ENCODE results near the gene ABO. TPM values are rescaled to one million over a fixed set of nuclear protein-coding genes. Genes with fewer than 3 reads are reported as not detected.
"Not testable (repeated sequence)": the region's sequence is repeated elsewhere in the genome, so short reads cannot be mapped to it uniquely, and the experiment has no call there.

ABO gene
- total RNA-seq, 1 experiment from 2014 or later = not detected

DNA sequence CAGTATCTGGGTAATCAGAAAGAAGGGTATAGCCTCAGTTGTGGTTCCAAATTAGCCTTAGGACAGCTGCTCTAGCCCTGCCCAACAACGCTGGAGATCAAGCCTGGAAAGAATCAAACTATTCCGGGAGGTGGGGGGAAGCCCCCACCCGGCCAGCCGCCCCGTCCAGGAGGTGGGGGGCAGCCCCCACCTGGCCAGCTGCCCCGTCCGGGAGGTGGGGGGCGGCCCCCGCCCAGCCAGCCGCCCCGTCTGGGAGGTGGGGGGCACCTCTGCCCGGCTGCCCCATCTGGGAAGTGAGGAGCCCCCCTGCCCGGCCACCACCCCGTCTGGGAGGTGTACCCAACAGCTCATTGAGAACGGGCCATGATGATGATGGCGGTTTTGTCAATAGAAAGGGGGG lies 25.0 kb upstream of the ABO start:
- in situ Hi-C loops (cut with HindIII; ENCODE audit: low sequenced_read_pairs); DNase-seq (ENCODE audit: low spot score): not testable (repeated sequence)

DNA sequence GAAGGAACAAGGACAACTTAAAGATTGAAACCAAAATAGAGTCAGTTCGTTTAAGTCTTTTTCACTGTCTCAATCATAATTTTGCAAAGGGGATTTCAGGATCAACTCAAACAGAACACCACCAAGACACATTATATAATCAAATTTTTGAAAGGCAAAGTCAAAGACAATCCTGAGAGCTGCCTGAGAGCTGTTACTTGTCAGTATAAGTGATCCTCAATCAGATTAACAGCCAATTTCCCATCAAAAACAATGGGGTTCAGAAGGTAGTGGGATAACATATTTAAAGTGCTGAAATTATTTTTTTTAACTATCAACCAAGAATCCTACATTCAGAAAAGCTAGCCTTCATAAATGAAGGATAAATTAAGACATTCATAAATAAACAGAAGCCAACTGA lies 19.3 kb upstream of the ABO start:
- DNase-seq (ENCODE audit: low spot score) = no peak
- in situ Hi-C loops (cut with HindIII; ENCODE audit: low sequenced_read_pairs) = no loop called here

DNA sequence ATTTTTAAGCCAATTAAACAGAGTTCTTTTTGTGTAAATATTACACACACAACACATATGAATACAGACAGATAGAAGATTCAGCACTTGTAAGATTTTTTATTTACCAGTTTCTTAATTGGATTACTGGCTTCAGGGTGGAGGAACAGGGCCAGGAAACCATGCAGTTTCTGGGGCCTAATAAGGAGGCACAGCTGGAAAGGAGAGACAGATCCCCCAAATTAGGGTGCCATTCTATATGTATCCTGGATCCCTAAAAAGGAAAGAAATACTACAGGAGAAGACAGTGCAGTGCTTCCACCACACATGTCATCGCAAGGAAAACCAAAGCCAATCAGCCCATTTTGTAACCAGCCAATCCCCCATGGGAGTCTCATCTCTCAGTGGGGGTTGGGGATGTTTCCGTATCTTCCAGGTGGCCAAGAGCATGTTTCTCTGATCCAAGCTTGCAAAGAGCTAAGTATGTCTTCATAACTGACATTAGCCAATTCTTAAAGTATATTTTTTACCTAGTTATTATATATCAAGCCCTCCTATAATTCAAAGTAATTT lies 15.8 kb upstream of the ABO start:
- DNase-seq (ENCODE audit: low spot score) = no peak
- in situ Hi-C loops (cut with HindIII; ENCODE audit: low sequenced_read_pairs) = no loop called here

DNA sequence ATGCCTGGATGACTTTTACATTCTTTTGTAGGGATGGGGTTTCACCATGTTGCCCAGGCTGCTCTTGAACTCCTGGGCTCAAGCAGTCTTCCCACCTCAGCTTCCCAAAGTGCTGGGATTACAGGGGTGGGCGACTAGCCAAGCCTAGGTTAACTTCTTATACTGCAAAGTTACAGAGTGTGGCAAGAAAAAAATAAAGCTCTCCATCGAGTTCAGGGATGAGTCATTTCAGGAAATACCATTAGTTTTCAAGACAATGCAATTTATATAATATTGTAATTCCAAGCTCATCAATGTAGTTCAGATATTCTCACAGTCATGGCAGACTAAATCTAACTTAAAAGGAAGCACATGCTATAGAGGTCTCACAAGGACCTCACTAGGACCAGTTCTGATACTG lies 11.5 kb upstream of the ABO start:
- in situ Hi-C loops (cut with HindIII; ENCODE audit: low sequenced_read_pairs) = no loop called here
- DNase-seq (ENCODE audit: low spot score) = no peak

DNA sequence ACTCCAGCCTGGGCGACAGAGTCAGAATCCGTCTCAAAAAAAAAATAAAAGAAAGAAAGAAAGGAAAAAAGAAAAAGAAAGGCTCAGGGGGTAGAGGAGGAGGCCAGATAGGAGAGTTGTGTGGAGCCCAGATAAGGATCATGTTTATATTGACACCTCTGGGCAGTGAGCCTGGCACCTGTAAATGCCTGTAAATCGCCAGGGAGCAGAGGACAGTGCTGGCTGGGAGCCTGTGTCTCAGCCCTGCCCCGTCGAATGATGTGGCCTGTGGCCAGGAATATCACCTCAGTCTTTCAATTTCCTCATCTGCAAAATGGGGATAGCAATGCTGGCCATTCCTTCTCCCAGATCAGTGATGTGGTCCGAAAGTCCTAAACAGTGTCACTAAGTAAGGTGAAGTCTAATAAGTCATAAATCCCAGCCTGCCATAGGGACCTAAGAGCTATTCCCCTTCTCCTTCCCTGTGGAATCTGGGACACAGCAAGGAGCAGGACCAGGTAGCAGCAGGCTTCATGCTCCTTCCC lies 10.3 kb upstream of the ABO start:
- in situ Hi-C loops (cut with HindIII; ENCODE audit: low sequenced_read_pairs) = no loop called here
- DNase-seq (ENCODE audit: low spot score) = no peak

DNA sequence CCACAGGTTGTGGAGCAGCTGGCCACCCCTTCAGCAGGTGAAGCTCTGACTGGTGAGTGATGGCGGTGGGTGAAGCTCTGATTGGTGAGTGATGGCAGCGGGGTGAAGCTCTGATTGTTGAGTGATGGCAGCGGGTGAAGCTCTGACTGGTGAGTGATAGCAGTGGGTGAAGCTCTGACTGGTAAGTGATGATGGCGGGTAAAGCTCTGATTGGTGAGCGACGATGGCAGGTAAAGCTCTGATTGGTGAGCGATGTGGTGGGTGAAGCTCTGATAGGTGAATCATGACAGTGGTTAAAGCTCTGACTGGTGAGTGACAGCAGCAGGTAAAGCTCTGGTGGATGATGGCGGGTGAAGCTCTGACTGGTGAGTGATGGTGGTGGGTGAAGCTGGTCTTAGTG lies 9.4 kb upstream of the ABO start:
- no peak for DNase-seq (ENCODE audit: low spot score)
- in situ Hi-C loops (cut with HindIII; ENCODE audit: low sequenced_read_pairs) = no loop called here

DNA sequence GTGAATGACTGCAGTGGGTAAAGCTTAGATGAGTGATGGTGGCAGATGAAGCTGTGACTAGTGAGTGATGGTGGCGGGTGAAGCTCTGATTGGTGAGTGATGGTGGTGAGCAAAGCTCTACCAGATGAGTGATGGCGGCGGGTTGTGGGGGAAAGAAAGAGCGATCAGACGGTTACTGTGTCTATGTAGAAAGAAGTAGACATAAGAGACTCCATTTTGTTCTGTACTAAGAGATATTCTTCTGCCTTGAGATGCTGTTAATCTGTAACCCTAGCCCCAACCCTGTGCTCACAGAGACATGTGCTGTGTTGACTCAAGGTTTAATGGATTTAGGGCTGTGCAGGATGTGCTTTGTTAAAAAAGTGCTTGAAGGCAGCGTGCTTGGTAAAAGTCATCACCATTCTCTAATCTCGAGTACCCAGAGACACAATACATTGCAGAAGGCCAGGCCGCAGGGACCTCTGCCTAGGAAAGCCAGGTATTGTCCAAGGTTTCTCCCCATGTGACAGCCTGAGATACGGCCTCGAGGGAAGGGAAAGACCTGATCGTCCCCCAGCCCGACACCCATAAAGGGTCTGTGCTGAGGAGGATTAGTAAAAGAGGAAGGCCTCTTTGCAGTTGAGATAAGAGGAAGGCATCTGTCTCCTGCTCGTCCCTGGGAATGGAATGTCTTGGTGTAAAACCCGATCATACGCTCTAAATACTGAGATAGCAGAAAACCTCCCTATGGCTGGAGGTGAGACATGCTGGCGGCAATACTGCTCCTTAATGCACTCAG lies 8.4 kb upstream of the ABO start:
- not testable (repeated sequence) for DNase-seq (ENCODE audit: low spot score)

DNA sequence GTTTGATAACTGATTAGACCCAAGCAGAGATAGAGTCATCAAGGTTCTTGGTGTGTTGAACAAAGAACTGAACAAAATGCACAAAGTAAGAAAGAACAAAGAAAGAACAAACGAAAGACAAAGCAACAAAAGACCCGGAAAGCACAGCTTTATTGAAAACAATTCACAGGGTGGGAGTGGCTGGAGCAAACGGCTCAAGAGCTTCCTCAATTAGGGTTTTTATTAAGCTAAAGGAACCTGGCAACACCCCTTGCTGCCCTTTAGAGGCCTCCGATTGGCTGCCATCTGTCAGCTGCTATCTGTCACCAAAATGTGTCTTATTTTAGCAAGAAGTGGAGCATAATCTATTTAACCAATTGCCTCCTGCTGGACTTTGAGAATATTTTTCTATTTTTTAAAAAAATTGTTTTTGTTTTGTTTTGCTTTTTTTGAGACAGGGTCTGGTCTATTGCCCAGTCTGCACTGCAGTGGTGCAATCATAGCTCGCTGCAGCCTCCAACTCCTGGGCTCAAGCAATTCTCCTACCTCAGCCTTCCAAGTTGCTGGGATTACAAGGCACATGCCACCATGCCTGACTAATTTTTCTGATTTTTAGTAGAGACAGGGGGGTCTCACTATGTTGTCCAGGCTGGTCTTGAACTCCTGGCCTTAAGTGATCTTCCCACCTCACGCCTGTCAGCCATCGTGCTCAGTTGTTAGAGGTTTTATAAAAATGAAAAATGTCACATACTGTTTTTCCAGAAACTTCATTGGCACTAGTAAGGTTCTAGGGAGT lies 7.7 kb upstream of the ABO start:
- no peak for DNase-seq (ENCODE audit: low spot score)
- in situ Hi-C loops (cut with HindIII; ENCODE audit: low sequenced_read_pairs) = no loop called here

More for the DNA sequence above, 8.4 kb upstream of the ABO start:
- in situ Hi-C loops (cut with HindIII; ENCODE audit: low sequenced_read_pairs) = not testable (repeated sequence)

DNA sequence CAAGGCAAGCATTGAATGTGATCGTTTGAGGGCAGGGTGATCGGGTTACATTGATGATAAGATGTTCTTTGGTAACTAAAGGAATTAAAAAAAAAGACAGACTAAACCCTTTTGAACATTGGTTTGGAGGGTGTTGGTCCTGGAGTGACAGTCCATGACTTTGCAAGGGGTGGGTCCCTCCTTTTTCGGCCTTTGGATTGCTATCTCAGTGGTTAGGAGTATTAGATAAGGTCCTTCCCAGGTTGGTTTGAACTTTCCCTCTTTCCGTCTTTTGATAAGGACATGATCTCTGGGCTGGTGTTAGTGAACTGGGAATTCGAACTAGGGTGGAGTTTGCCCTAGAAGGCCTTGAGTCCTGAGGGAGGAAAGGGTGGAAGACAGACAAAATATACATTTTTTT lies 5.4 kb upstream of the ABO start:
- in situ Hi-C loops (cut with HindIII; ENCODE audit: low sequenced_read_pairs) = no loop called here

DNA sequence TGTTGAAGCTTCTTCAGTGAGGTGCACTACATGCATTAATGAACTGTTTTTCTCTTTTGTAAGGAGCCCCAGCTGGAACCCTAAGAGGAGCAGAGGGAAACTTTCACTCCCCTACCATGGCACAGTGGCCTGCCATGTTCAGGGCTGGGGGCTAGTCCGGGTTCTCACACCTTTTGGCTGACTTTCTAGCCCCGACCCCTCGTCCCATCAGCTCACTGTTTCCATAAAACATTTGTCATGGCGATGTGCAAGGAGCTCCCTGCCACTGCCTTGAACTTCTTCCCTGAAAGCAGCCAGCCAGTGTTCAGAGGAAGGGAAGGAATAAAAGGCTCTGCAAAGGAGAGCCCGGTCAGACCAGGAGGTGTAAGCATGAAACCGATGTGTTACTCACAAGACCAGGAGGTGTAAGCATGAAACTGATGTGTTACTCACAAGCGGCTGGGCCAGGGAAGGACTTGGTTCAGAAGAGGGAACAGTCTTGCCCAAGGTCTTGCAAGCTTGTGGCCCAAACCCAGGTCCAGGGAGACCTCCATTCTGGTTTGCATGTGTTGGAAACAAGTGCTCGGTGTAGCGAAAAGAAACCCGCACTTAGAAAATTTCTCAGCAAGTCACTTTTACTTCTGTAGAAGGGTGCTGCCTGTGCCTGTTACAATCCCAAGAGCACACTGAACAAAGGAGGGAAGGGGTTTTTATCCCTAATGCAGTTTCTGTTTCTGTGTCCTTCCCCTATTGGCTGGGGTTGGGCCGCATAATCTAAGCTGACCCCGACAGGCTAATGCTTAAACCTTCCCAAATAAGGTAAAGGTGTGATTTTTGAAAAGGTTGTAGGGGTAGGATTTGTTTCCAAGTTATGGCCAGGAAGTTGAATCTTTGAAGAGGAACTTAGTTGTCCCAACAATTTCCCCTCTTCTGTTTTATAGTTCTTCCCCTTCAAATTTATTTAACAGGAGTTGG lies 3.4 kb upstream of the ABO start:
- DNase-seq (ENCODE audit: low spot score) = no peak
- in situ Hi-C loops (cut with HindIII; ENCODE audit: low sequenced_read_pairs) = no loop called here

More for the DNA sequence above, 5.4 kb upstream of the ABO start:
- no peak for DNase-seq (ENCODE audit: low spot score)

DNA sequence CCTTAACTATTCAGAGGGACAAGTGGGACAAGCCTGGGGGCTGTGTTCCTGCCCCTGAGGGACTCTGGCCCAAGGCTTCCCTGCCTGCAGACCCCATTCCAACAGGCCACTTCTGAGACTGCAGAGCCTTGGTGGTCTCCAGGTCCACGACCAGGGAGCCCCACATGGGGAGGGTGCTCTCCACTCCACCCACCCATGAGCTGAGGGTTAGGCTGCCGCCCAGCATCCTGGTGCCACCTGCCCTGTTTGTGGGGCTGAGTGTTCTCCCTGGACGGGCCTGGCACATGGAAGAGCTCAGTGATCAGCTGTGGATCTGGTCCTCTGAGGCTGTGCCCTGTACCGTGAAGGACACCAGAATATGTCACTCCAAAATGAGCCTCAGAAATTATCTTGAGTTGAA lies 2.5 kb upstream of the ABO start:
- in situ Hi-C loops (cut with HindIII; ENCODE audit: low sequenced_read_pairs) = no loop called here

DNA sequence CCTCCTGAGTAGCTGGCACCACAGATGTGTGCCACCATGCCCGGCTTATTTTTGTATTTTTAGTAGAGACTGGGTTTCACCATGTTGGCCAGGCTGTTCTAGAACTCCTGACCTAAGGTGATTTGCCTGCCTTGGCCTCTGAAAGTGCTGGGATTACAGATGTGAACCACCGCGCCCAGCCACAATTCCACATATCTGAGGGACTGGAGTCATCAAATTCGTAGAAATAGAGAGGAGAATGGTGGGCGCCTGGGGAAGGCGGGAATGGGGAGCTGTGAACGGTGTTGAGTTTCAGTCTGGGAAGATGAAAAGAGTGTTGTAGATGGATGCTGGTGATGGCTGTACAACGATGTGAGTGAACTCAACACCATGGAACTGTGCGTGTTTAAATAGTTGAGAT lies 1.9 kb upstream of the ABO start:
- no peak for DNase-seq (ENCODE audit: low spot score)
- in situ Hi-C loops (cut with HindIII; ENCODE audit: low sequenced_read_pairs) = no loop called here

More for the DNA sequence above, 2.5 kb upstream of the ABO start:
- no peak for DNase-seq (ENCODE audit: low spot score)

DNA sequence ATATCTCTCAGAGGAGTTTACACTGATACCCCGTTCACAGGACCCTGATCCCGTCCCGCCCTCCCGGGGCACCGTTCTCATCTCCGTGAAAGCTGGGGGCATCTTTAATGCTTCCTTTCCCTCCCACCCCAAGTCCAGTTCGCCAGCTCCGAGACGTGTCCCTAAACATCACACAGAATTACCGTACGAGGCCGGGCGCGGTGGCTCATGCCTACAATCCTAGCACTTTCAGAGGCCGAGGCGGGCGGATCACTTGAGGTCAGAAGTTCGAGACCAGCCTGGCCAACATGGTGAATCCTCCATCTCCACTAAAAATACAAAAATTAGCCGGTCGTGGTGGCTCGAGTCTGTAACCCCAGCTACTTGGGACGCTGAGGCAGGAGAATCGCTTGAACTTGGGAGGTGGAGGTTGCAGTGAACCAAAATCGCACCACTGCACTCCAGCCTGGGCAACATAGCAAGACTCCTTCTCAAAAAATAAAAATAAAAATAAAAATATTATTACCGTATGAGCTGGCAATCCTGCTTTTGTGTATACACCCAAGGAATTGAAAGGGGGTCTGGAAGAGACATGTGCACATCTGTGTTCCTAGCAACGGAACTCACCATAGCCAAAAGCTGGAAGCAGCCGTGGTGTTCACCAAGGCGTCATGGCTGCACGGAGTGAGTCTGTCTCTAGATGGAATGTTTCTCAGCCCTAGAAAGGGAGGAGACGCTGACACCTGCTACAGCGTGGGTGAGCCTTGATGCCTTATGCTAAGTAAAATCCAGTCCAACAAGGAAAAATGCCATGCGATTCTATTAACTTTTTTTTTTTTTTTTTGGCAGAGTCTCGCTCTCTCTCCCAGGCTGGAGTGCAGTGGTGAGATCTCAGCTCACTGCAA lies 1.2 kb upstream of the ABO start:
- no peak for DNase-seq (ENCODE audit: low spot score)
- in situ Hi-C loops (cut with HindIII; ENCODE audit: low sequenced_read_pairs) = no loop called here

DNA sequence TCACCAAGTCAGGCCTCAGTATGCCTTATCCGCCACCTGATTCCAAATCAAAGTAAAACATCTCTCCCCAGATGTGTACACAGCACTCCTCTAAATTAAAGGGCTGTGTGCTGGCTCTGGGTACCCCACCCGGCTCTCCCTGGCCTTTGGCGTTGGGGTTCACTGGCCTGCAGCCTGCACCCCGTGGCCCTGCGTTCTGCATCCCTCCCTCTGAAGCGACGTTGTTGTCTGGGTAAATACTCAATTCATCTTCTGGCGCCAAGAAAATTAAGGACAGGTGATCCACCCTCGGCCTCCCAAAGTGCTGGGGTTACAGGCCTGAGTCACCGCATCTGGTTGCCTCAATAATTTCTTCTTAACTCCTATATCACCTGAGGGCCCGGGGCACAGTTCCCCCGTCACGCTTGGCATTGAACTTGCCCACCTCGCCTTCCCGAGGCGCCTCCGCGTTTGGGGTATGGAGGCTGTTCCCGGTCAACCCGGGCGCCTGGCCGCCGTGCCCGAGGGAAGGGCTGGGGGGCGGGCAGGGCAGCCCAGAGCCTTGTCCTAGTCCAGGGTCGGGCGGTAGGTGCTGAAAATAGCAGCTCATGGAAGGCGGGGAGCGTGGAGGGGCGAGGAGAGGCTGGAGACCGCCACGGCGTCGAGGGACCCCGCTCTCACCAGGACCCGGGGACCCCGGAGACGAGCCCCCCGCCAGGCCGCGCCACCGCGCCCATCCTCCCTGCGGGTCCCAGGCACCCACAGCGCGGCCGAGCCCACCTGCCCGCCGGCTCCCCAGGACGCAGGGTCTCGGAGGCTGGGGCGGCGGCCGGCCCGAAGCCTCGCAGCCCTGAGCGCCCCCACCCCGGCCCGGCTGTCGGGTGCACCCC lies 531 bp downstream of the ABO start:
- DNase-seq (ENCODE audit: low spot score) = no peak
- in situ Hi-C loops (cut with HindIII; ENCODE audit: low sequenced_read_pairs) = no loop called here

DNA sequence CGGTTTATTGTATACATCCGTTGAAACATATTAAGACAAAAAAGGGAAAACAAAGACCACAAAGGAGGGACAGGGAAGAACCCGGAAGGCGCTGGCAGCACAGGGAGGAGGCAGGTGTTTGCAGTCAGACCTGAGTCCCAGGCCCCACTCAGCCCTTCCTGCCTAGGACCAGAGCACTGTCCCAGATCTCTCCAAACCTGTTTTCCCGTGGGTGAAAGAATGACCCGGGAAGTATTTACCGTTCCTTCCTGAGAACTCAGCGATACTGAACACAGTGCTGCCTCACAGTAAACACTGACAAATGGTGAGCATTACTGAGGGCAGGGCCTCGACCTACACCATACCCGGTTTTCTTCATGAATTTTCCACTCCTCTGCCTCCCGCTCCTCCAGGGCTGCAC lies 1.2 kb downstream of the ABO start:
- in situ Hi-C loops (cut with HindIII; ENCODE audit: low sequenced_read_pairs) = no loop called here
- no peak for DNase-seq (ENCODE audit: low spot score)

DNA sequence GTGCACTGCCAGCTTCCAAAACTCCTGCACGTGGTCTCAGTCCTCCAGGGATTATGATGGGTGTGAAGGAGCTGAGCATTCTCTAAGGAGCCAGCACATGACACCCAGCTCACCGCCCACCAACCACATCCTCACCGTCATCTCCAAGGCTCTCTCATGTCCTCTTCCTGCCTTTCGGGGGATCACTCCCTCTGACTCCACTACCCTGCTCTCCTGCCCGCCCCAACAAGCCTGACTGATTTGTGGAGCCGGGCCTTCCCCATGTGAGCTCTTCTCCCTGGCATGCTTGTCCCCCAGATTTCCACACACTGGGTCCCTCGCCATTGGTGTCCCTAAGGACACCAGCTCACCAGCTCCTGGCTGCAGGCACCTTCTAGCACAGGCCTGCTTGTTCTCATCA lies 1.9 kb downstream of the ABO start:
- in situ Hi-C loops (cut with HindIII; ENCODE audit: low sequenced_read_pairs) = no loop called here

More for the DNA sequence above, 1.9 kb downstream of the ABO start:
- no peak for DNase-seq (ENCODE audit: low spot score)

Data from G401 (cell line).